Panc1 (cell line): ENCODE results near the gene CD55.

Experiments used
- POLR2AphosphoS5 ChIP-seq: IDR thresholded peaks from 2 replicates; pipeline ENCODE4 v1.6.1; 2012; ENCODE audit warnings: mild to moderate bottlenecking, low read depth, low read length, moderate library complexity
- TF ChIP-seq, protein P1 (sequence below), 2 experiments: IDR thresholded peaks; 2 replicates each; pipeline ENCODE4 v1.6.1; 2011 to 2012; ENCODE audit warnings: low read depth in 2 of 2, control low read depth in 1 of 2, low read length in 1 of 2, mild to moderate bottlenecking in 1 of 2, moderate library complexity in 1 of 2; ENCODE audit not compliant: insufficient read depth in 1 of 2

DNA sequence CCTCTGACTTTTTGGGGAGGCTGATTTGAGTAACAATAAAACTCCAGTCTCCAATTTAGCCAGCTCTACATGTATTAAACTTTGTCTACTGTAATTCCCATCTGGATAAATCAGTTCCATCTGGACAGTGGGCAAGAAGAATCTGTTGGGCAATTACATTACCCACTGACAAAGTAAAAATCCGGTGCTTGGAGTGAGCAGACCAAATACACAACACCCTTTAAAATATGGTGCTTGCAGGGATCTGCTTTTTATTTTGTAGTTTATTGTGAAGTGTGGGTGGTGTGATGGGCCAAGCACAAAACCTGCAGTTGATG is 8.9 kb upstream of the CD55 start:
- TF ChIP-seq, protein P1, sequence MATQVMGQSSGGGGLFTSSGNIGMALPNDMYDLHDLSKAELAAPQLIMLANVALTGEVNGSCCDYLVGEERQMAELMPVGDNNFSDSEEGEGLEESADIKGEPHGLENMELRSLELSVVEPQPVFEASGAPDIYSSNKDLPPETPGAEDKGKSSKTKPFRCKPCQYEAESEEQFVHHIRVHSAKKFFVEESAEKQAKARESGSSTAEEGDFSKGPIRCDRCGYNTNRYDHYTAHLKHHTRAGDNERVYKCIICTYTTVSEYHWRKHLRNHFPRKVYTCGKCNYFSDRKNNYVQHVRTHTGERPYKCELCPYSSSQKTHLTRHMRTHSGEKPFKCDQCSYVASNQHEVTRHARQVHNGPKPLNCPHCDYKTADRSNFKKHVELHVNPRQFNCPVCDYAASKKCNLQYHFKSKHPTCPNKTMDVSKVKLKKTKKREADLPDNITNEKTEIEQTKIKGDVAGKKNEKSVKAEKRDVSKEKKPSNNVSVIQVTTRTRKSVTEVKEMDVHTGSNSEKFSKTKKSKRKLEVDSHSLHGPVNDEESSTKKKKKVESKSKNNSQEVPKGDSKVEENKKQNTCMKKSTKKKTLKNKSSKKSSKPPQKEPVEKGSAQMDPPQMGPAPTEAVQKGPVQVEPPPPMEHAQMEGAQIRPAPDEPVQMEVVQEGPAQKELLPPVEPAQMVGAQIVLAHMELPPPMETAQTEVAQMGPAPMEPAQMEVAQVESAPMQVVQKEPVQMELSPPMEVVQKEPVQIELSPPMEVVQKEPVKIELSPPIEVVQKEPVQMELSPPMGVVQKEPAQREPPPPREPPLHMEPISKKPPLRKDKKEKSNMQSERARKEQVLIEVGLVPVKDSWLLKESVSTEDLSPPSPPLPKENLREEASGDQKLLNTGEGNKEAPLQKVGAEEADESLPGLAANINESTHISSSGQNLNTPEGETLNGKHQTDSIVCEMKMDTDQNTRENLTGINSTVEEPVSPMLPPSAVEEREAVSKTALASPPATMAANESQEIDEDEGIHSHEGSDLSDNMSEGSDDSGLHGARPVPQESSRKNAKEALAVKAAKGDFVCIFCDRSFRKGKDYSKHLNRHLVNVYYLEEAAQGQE (IDR thresholded peaks at IDR 0.05; ENCODE audit: insufficient read depth in 1 of 2, low read depth in 2 of 2, low read length in 1 of 2), result no peak
- TF ChIP-seq POLR2AphosphoS5, result no peak
